T-helper 2 cell treated with Interferon-gamma antibody and Interleukin-4, amounts not matched to agents 100 ng/mL and 5 ng/mL, for 36 hours (primary cell): ENCODE data around the gene LIAS. TPM values are rescaled to one million over a fixed set of nuclear protein-coding genes. Genes with fewer than 3 reads are reported as not detected.

ENCODE experiments used
- intact Hi-C: fragments of 100-400 bp; cut with micrococcal nuclease; formaldehyde crosslinking; loops from one replicate; pipeline ENCODE4 v1.15.1; 2023
- total RNA-seq: library from RNA; stranded (reverse); gene quantifications from 2 replicates; pipeline ENCODE4 v1.2.3, GENCODE V29; 2022

Gene LIAS
- total RNA-seq, 1 donor from 2014 or later = 16.5 TPM

- intact Hi-C loops = loop anchor here (1.0 to 10.0 kb wide), 8 partner anchors 69 to 527 kb away; partner anchors contain the start of genes PDS5A, RPL9, SMIM14 and UBE2K
Observed at GRCh38 chr4:39527296-39528060, 68.6 kb downstream of the LIAS start, which contains the start of gene UGDH. UGDH (minus strand) TSS chr4:39527439; CDS start chr4:39521512, 5,927 bp downstream.

GRCh38 chr4:39528061-39528465 is 69.2 kb downstream of the LIAS start:
- intact Hi-C loops = loop anchor here (5.0 to 10.0 kb wide), 2 partner anchors 176 to 483 kb away; no protein-coding TSS in a partner anchor

Other genes with a start within 250 kb of the LIAS start
- 64.9 and 68.5 TPM in 2 replicates for gene RFC1, start 92.7 kb upstream of the LIAS start, total RNA-seq
- not detected in 2 replicates for gene KLB, start 52.1 kb upstream of the LIAS start, total RNA-seq
- gene RPL9, start 134 bp upstream of the LIAS start, total RNA-seq = 1,381 and 1,435 TPM in 2 replicates
- 24.2 and 25.9 TPM in 2 replicates for gene UGDH, start 68.4 kb downstream of the LIAS start, total RNA-seq
- 2.6 and 4.1 TPM in 2 replicates for gene SMIM14, start 179.8 kb downstream of the LIAS start, total RNA-seq
- 73.6 and 76.0 TPM in 2 replicates for gene UBE2K, start 239.1 kb downstream of the LIAS start, total RNA-seq